Osteocyte (in vitro differentiated cells): ENCODE measurements around the gene CFAP100. TPM values are rescaled to one million over a fixed set of nuclear protein-coding genes. Genes with fewer than 3 reads are reported as not detected.

ENCODE experiments used
- DNase-seq: peaks from one replicate; pipeline ENCODE4 v3.0.0; 2021; ENCODE audit warnings: mixed read lengths; ENCODE audit not compliant: unreplicated experiment; ENCODE audit errors: extremely low spot score
- H3K27ac Mint-ChIP-seq: one replicate; pipeline ENCODE4 v1.8.0; 2021; ENCODE audit warnings: mild to moderate bottlenecking, mixed read lengths; ENCODE audit not compliant: unreplicated experiment
- H3K27me3 Mint-ChIP-seq: one replicate; pipeline ENCODE4 v1.8.0; 2021; ENCODE audit warnings: mixed read lengths; ENCODE audit not compliant: unreplicated experiment
- H3K36me3 Mint-ChIP-seq: one replicate; pipeline ENCODE4 v1.8.0; 2021; ENCODE audit warnings: mixed read lengths; ENCODE audit not compliant: unreplicated experiment
- H3K4me1 Mint-ChIP-seq: one replicate; pipeline ENCODE4 v1.8.0; 2021; ENCODE audit warnings: mixed read lengths; ENCODE audit not compliant: unreplicated experiment
- H3K4me3 Mint-ChIP-seq: one replicate; pipeline ENCODE4 v1.8.0; 2021; ENCODE audit warnings: mild to moderate bottlenecking, moderate library complexity, mixed read lengths; ENCODE audit not compliant: unreplicated experiment
- H3K9me3 Mint-ChIP-seq: one replicate; pipeline ENCODE4 v1.8.0; 2021; ENCODE audit warnings: mixed read lengths; ENCODE audit not compliant: unreplicated experiment
- CTCF ChIP-seq: fragments of 200-600 bp; sonication (generic); IDR thresholded peaks from 2 replicates; pipeline ENCODE4 v1.5.0; 2021; ENCODE audit warnings: antibody characterized with exemption, mild to moderate bottlenecking, moderate library complexity
- total RNA-seq: library from RNA; stranded (reverse); gene quantifications from 2 replicates; pipeline ENCODE4 v1.2.1, GENCODE V29; 2021

CFAP100 gene
- total RNA-seq, 1 donor from 2014 or later: not detected

GRCh38 chr3:126456211-126456610 is 61.5 kb downstream of the CFAP100 start:
- no peaks in the 10 kb centered on the region for H3K9me3 Mint-ChIP-seq
- no peaks in the 10 kb centered on the region for H3K27me3 Mint-ChIP-seq
- peaks cover 2% of the 10 kb centered on the region for H3K4me1 Mint-ChIP-seq
- DNase-seq: no peak
- peaks cover 51% of the 10 kb centered on the region for H3K36me3 Mint-ChIP-seq
- H3K4me3 Mint-ChIP-seq: no peak overlapping the region
- H3K27ac Mint-ChIP-seq: peak overlapping the region; percentile 8
- no peak for TF ChIP-seq CTCF

DNA sequence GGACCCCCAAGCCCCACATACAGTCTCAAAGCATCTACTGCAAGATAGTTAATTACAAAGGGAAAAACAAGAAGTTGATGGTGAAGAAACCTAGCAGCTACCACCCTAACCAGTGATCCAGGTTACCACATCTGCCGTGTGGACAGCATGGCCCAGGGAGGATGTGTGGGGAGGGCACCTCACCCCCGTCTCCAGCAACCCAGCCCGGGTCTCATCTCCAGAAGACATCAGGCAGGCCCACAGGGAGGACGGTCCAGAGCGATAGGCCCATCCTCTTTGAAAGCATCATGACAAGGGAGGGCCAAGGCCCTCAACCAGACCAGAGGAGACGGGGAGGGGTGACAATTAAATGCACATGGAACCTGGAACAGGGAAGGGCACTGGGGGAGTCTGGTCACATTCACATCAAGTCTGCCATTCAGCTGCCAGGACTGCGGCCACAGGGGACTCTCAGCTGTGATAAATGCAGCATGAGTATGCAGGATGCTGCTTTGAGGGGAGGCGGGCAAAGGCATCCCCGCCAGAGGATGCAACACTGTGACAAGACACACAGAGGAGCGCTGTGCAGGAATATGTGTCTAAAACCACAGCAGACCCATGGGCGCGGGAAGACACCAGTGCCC is 62.2 kb downstream of the CFAP100 start:
- Mint-ChIP-seq H3K4me1 (peaks cover 2% of the 10 kb centered on the region), H3K9me3 (no peaks in the 10 kb centered on the region), H3K36me3 (peaks cover 50% of the 10 kb centered on the region), H3K4me3 (no peak overlapping the region), H3K27me3 (no peaks in the 10 kb centered on the region), H3K27ac (peak overlapping the region; percentile 8)
- DNase-seq: no peak
- TF ChIP-seq CTCF: no peak

DNA sequence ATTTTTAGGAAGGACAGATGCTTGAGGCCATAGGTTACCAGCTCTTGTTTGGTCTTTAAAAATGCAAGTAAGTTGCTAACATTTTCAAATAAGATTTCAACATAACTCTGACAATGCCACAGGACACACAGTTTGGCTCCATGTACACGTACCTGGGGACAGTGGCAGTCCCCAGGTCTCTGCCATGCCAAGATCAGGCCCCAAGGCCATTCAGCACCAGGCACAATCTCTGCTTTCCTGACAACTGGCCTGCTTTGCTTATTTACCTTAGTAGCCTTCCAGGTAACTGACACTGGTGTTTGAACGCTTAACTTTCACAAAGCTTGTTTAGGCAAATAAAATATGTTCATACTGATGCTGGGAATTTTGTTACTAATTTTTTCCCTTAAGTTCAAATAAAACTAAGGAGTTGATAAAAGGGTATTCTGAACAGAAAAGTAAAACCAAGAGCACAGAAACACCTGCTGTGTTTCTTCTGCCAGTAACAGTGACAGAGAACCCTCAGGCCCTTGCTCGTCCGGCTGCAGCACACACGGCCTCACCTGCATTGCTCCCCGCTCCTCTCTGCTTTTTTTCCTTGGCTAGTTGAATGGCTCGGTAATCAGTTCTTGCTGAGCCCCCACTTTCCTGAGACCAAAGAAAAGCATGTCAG is 64.5 kb downstream of the CFAP100 start:
- H3K9me3 Mint-ChIP-seq: no peaks in the 10 kb centered on the region
- peaks cover 46% of the 10 kb centered on the region for H3K36me3 Mint-ChIP-seq
- H3K4me1 Mint-ChIP-seq: peaks cover 2% of the 10 kb centered on the region
- H3K27ac Mint-ChIP-seq: no peak overlapping the region
- DNase-seq: no peak
- H3K4me3 Mint-ChIP-seq: no peak overlapping the region
- H3K27me3 Mint-ChIP-seq: no peaks in the 10 kb centered on the region
- TF ChIP-seq CTCF: no peak

DNA sequence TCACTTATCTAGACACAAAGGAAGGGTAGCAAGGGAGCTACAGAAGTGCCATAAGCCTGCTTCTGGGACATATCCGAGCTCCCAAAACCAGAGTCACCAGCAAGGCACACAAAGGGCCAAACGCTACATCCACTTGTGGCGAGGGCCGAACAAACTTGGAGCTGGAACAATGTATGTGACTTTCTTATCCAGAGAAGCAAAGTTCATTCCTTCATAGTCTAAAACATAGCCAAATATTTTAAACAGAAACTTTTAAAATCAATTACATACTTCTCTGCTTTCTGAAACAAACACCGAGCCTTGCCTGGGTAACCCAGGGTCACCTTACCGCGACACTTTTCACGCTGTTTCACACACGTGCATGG is 65.0 kb downstream of the CFAP100 start:
- Mint-ChIP-seq H3K9me3 (no peaks in the 10 kb centered on the region), H3K27me3 (no peaks in the 10 kb centered on the region), H3K4me3 (no peak overlapping the region), H3K27ac (no peak overlapping the region), H3K36me3 (peaks cover 45% of the 10 kb centered on the region), H3K4me1 (peaks cover 2% of the 10 kb centered on the region)
- no peak for TF ChIP-seq CTCF
- DNase-seq: no peak

DNA sequence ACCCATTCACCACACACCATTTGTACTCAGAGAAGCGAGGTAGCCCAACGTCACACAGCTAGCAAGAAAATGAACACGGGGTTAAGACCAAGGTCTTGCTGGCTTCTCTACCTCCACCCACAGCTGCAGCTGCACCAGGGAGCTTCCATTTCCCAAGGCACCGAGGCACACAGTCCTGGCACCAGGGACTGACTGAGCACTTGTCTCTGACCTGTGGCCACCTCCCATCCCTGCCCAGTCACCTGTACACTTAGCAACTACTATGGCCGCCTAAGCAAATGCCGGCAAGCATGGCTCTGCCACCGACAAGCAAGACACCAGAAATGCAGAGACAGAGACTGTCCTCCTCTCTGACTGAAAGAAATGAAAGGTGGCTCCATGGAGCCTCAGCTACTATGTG is 65.7 kb downstream of the CFAP100 start:
- Mint-ChIP-seq H3K4me1 (peaks cover 2% of the 10 kb centered on the region), H3K27me3 (no peaks in the 10 kb centered on the region), H3K4me3 (no peak overlapping the region), H3K9me3 (no peaks in the 10 kb centered on the region), H3K36me3 (peaks cover 44% of the 10 kb centered on the region), H3K27ac (no peak overlapping the region)
- no peak for DNase-seq
- no peak for TF ChIP-seq CTCF
